Inflammatory macrophage treated with lipopolysaccharide for 4 hours (primary cell): ENCODE measurements around the gene ALDH8A1.

ENCODE experiments used
- DNase-seq: peaks from one replicate; pipeline ENCODE4 v3.0.0-alpha.2; 2020

Gene ALDH8A1

GRCh38 chr6:134949927-134950326 is at the start of gene ALDH8A1:
Gene ALDH8A1, minus strand, starts transcription at chr6:134950101. Its CDS starts 48 bp downstream, at chr6:134950053.
- DNase-seq = no peak

GRCh38 chr6:134999107-134999506 is 49.2 kb upstream of the ALDH8A1 start:
- no peak for DNase-seq

GRCh38 chr6:134997133-134997995 is 47.5 kb upstream of the ALDH8A1 start:
- no peak for DNase-seq

GRCh38 chr6:134995536-134995935 is 45.6 kb upstream of the ALDH8A1 start:
- no peak for DNase-seq

- DNase-seq = peak; percentile 10
These were observed 44.5 kb upstream of the ALDH8A1 start for GRCh38 chr6:134994431-134994830.

- no peak for DNase-seq
These were observed 42.3 kb upstream of the ALDH8A1 start for GRCh38 chr6:134992155-134992554.

- no peak for DNase-seq
These were observed 40.4 kb upstream of the ALDH8A1 start for GRCh38 chr6:134990262-134990661.

- no peak for DNase-seq
These were observed 34.9 kb upstream of the ALDH8A1 start for GRCh38 chr6:134984821-134985220.

- DNase-seq = no peak
These were observed 33.9 kb upstream of the ALDH8A1 start for GRCh38 chr6:134983823-134984222.

- no peak for DNase-seq
These were observed 32.3 kb upstream of the ALDH8A1 start for GRCh38 chr6:134982161-134982560.

- DNase-seq = no peak
These were observed 30.9 kb upstream of the ALDH8A1 start for GRCh38 chr6:134980846-134981245.

- DNase-seq = no peak
These were observed 29.2 kb upstream of the ALDH8A1 start for GRCh38 chr6:134979142-134979541.

GRCh38 chr6:134974370-134974769 is 24.5 kb upstream of the ALDH8A1 start:
- no peak for DNase-seq

- DNase-seq = no peak
These were observed 17.8 kb upstream of the ALDH8A1 start for GRCh38 chr6:134967711-134968110.

GRCh38 chr6:134964451-134965203 is 14.7 kb upstream of the ALDH8A1 start:
- no peak for DNase-seq

- no peak for DNase-seq
These were observed 12.5 kb upstream of the ALDH8A1 start for GRCh38 chr6:134962421-134962820.

GRCh38 chr6:134961366-134961765 is 11.5 kb upstream of the ALDH8A1 start:
- DNase-seq = no peak

GRCh38 chr6:134959603-134960002 is 9.7 kb upstream of the ALDH8A1 start:
- DNase-seq = no peak

GRCh38 chr6:134956676-134957075 is 6.8 kb upstream of the ALDH8A1 start:
- DNase-seq = peak; percentile 28

- DNase-seq = peak; percentile 23
These were observed 6.1 kb upstream of the ALDH8A1 start for GRCh38 chr6:134956032-134956431.

- DNase-seq = no peak
These were observed 4.5 kb upstream of the ALDH8A1 start for GRCh38 chr6:134954272-134955000.

- DNase-seq = no peak
These were observed 1.8 kb upstream of the ALDH8A1 start for GRCh38 chr6:134951494-134952263.

GRCh38 chr6:134950482-134950881 is 581 bp upstream of the ALDH8A1 start:
- no peak for DNase-seq
